GM18505 (cell line): ENCODE data around the gene ESD.
"Not testable (repeated sequence)": the region's sequence is repeated elsewhere in the genome, so short reads cannot be mapped to it uniquely, and the experiment has no call there.

Source experiments
- ATAC-seq: cut with Tn5 transposase; IDR thresholded peaks from one replicate; pipeline ENCODE4 v1.9.1; 2021; ENCODE audit not compliant: unreplicated experiment
- POLR2A ChIP-seq: IDR thresholded peaks from 4 replicates; pipeline ENCODE4 v1.6.1; 2011; ENCODE audit warnings: borderline replicate concordance; ENCODE audit not compliant: insufficient read depth, insufficient read length; ENCODE audit errors: extremely low read depth

ESD gene

DNA sequence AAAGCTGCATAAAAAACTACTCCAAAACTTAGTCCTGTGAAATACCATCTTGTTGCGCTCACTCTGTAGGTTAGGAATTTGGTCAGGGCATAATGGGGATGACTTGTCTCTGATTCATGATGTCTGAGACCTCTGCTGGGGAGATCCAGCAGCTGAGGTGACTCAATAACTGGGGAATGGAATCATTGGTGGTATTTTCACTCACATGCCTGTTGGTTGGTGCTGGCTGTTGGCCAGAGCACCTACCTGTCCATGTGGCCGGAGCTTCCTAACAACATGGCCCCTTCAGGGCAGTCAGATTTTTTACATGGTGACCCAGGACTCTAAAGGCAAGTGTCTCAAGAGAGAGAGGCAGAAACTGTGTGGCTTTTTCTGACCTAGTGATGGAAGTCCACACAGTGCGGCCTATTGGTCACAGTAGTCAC lies 7.4 kb upstream of the ESD start:
- no peak for ATAC-seq
- no peak for TF ChIP-seq POLR2A

- no peak for TF ChIP-seq POLR2A
- no peak for ATAC-seq
These were observed 6.6 kb upstream of the ESD start for GRCh38 chr13:46803586-46803985.

DNA sequence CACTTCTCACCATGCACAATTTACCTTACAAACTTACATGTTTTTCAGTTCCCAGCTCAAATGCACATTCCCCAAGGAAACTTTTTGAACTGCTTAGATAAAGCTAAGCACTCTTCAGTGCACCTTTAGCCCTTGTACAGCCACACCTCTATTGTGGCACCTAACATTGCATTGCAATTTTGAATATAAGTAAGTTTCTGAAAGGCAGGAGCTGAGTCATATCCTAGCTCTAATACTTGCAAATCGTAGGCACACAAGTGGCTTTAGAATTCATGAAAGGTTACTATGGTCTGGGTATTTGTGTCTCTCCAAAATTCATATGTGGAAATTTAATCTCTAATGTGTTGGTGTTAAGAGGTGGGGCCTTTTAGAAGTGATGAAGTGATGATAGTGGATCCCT lies 4.9 kb upstream of the ESD start:
- TF ChIP-seq POLR2A: no peak
- no peak for ATAC-seq

DNA sequence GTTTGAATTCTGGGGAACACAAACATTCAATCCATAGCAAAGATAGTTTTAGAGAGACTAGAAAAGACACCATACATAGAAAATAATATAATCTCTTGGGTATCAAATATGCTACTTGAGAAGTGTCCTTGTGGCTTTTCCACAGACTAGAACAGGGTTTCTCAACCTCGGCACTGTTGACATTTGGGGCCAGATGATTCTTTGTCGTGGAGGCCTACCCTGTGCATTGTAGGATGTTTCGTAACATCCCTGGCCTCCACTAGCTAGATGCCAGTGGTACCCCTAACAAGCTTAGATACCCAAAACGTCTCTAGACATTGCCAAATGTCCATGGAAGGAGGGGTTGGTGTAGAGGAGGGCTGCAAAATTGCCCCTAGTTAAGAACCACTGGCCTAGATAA lies 2.2 kb upstream of the ESD start:
- no peak for TF ChIP-seq POLR2A

DNA sequence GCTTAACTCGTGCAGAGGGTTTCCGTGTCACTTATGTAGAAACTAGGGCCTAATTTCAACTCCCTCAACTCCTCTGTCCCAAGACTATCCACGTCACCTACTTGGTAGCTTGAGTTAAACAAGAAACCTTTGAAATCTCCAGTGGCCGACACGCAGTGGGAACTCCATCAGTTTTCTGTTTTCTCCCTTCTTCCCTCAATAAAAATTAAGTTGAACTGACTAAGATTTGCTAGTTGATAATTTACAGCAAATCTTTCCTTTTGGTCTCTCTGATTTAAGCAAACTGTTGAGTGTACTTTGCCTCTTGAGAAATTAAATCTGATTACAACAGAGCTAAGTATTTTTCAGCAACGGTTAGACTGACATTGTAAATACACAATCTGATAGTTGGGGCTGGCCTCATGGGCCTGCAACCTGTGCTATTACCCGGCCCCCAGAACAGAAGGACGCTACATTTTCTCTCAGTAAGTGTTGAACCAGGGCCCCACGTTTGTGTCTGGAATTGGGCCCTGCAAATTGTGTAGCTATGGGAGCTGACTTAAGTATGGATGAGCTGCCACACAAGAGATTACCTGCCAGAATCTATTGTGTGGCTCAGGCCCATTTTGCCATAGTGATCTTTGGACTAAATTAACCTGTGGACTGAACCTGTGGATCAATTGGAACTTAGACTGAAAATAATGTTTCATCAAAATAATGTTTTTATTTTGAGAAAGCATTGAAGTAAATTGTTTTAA lies 708 bp upstream of the ESD start:
- no peak for ATAC-seq
- no peak for TF ChIP-seq POLR2A

More for the DNA sequence above, 2.2 kb upstream of the ESD start:
- ATAC-seq: no peak

DNA sequence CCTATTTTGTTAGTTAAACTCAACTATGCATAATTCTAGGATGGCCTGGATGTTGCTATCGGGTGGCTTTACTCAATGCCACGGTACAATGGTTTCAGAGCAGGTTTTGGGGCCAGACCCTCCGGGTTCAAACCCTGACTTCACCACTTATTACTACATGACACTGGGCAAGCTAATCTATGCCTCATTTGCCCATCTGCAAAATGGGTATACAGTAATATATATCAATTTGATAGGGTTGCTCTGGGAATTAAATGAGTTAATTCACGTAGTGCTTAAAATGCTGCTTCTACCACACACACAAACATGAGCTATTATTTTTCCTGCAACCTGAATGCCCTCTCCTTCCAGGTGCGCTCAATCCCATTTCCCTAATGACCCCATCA lies 839 bp downstream of the ESD start:
- no peak for TF ChIP-seq POLR2A
- no peak for ATAC-seq

- ATAC-seq: no peak
- TF ChIP-seq POLR2A: no peak
These were observed 1.6 kb downstream of the ESD start for GRCh38 chr13:46795321-46795720.

DNA sequence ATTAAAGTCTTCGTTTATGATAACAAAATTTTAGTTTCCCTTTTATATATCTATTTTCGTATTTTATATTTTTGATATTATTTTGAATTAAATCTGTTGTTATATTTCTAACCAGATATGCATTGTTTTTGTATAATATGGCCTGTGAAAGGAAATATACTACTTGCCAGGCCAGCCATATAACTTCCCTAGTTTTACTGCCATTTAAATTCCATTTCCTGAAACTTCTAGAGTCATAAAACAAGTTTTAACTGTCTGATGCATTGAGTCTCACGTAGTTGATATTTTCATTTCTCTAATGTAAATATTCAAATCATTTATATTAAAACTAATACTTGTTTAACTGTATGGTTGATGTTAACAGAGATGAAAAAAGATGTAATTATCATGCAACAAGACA lies 13.5 kb downstream of the ESD start:
- TF ChIP-seq POLR2A: no peak
- no peak for ATAC-seq

DNA sequence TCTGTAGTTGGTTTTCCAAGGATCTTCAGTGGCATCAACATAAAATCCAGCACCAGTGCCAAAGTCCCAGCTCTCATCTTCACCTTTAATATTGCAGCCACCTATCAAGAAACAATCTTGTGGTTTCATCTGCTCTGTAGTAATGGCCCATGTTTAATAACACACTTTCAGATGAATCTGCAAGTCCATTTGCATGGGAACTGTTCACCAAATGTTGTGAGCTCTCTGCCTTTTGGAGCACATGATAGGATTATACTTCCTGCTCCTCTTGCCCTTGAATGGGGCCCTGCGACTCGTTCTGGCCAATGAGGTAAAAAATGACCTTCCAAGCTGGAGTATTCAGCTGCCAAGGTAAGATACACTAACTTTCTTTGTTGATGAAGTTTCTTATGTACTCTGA lies 14.3 kb downstream of the ESD start:
- no peak for TF ChIP-seq POLR2A
- ATAC-seq: no peak

DNA sequence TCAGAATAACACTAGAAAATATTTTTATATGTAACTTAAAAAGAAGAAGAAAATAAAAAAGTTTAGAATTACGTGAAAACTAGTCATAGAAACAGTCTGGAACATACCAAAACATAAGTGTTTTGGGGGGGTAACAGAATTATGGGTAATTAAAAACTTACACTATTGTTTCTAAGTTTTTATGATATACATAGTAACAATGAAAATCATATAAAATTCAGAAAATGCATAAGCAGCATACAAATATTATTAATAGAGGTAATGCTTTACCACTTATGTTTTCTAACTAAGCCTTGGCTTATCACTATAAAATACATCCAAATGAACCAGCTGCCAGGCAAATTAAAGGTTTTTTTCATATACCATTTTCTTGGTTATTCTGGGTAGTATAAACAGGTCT lies 14.9 kb downstream of the ESD start:
- TF ChIP-seq POLR2A: no peak

DNA sequence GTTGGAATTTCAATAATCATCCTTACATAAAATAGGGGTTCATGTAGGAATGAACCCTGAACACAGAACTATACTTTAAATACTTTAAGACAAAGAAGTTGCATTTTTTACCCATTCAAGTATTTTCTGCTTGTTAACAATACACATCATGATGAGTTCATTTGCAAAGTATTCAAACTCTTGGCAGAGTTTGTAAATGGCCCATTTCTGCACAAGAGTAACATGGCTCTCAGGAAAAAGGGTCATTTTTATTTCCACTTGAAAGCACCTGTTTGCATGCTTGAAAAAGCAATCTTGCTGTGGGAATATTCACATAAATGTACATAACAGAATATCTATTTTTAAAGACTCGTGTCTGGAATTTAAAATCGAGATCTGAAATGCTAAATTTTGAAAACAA lies 18.1 kb downstream of the ESD start:
- TF ChIP-seq POLR2A: no peak
- no peak for ATAC-seq

More for the DNA sequence above, 14.9 kb downstream of the ESD start:
- no peak for ATAC-seq

DNA sequence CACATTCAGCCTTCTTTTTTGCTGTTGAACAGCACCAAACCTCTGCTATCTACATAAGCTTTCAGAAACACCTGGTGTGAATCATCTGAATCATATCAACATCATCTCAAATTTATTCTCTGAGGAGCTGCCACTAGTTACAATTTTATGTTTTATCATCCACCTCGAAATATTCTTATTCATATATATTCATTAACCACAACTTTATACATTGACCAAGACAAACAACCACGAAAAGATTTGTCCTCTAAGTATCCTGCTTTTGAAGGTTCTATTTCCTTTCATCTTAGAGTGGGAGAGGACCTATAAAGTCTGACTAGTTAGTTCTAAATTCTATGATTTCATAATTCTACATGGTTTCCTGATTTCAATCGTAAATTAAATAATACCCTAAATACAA lies 18.9 kb downstream of the ESD start:
- TF ChIP-seq POLR2A: no peak

GRCh38 chr13:46775385-46776107 lies 21.4 kb downstream of the ESD start:
- ATAC-seq: no peak
- TF ChIP-seq POLR2A: no peak

More for the DNA sequence above, 18.9 kb downstream of the ESD start:
- ATAC-seq: no peak

DNA sequence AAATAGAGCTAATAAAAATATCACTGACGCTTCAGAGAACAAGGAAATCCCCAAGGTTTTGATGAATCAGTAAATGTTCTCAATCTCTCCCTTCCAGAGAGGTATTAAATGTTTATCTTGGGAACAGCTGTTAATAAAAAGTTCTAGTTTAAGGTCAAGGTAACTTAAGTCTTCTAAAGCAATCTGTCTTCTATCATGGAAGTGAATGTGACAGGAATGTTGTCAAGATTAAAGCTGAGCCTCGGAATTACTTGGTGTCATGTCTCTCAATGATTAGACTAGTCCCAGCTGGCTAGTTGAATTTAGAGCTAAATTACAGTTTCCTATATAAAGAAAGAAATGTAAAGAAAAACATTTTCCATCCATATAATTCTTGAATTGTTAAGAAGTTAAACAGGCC lies 23.4 kb downstream of the ESD start:
- no peak for TF ChIP-seq POLR2A
- ATAC-seq: no peak

- ATAC-seq: no peak
- TF ChIP-seq POLR2A: no peak
These were observed 25.3 kb downstream of the ESD start for GRCh38 chr13:46771693-46772092.

GRCh38 chr13:46769925-46770324 lies 27.0 kb downstream of the ESD start:
- not testable (repeated sequence) for ATAC-seq
